ENCODE measurements around the gene HNF1B.

HNF1B gene

DNA sequence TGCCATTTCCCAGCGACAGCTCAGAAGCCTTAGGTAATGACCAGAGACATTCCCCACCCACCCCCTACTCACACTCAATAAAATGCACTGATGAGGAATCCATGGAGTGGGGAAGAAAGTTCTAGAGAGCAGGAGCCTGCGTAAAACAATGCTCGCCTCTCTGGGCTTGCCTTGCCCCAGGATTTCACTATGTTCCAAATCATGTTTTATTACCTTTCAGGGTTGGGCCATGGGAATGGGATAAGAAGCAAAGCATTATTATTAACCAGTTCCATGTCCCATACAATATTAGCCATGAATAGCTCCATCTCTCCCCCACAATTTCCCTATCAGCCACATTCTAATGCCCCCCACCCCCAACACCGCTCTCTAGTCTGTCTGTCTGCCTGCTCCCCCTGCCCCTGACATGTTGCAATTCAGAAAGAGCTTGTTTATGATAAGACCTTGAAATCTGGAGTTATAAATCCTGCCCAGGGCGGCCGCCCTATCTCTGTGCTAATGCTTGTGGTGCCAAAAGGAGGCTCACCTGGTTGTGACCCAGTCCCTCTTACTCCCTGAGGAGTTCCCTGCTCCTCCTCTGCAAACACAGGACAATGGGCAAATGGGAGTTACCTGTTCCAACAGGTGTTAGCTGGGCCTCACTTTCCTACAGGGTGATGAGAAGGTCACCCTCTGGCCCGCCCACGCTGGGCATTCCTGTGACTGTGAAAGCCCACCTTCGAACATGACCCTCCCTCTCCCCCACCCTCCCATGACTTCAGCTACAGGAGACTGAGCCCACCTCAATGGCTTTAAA is 73.6 kb downstream of the HNF1B start:
- DNase-seq (ENCODE audit: low spot score): no peak

DNA sequence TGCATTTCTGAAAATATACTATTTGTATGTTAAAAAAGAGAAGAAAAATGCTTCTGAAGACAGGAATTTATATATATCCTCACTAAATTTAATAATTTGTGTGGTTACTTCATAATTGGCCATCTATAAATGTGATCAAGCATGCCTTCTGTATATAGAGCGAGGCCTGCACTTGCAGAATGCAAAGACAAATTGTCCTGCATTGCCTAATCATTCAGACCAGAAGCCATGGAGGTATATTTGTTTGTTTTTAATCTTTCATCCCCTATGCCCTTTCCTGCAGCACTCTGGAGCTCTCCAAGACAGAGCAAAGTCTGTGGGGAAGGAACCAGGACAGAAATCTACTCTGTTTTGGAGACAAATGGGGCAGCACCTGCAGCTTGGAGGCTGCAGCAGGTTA is 77.8 kb downstream of the HNF1B start:
- no peak for DNase-seq (ENCODE audit: low spot score)

DNA sequence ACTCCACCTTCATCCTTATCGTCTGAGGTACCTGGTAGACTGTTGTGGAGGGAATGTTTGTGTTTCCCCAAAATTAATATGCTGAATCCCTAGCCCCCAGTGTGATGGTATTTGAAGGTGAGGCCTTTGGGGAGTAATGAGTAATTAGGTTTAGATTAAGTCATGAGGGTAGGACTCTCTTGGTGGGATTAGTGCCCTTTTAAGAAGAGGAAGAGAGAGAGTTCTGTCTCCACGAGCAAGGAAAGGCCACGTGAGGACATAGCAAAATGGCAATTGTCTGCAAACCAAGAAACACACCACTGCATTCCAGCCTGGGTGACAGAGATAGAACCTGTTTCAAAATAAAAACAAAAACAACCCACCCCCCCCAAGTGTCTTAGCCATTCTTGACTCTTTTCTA is 80.6 kb downstream of the HNF1B start:
- DNase-seq (ENCODE audit: low spot score): no peak

- DNase-seq (ENCODE audit: low spot score): no peak
These were observed 82.5 kb downstream of the HNF1B start for GRCh38 chr17:37662353-37662752.

- no peak for DNase-seq (ENCODE audit: low spot score)
These were observed 83.4 kb downstream of the HNF1B start for GRCh38 chr17:37661400-37662014.

DNA sequence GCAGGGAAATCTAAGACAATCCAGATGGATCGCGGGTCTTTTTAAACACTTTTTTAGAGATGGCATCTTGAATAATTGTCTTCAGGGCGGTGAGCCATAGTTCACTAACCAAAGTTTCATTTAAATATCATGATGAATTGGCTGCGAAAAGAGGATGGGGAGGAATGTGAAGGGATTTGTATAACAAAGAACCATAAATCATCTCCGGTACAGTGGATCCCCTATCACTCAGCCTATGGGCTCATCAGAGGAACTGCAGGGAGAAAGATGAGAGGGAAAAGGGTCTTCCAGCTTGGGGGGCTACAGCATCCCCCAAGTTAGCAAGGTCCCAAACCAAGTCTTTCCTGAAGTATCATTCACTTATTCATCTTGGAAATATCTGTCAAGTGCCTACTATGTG is 84.9 kb downstream of the HNF1B start:
- DNase-seq (ENCODE audit: low spot score): no peak

DNA sequence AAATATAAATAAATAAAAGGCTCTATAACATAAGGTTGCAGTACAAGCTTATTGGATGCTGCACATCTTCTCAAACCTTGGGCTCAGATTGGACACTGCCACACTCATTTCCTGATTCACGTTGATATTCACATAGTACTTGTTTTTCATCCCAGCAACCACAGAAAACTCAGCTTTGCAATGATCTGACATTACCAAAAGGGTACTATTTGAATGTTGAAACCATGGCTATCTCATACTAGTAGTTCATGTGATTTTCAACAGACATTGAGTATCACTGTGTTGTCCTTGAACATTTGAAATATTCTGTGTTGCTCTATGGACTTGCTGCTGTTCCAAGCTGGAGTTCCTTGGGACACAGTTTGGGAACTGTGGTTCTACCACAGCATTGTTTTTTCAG is 87.7 kb downstream of the HNF1B start:
- DNase-seq (ENCODE audit: low spot score): no peak

DNA sequence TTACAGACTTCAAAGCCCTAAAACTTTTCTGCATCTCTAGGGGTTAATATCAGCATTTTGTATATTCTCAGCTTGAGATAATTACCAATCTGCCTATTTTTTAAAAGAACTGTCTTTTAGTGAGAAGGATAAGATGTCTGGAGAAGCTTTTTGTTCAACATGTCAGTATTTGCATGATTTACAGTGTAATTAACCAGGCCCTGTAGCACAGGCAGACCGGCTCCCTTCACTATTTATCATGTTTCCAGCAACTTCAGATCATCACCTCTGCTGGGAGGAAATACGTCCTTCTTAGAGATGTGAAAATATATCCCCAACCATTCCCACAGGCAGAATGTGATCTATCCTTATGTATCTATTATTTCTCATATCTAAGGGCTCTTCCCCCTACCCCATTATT is 93.0 kb downstream of the HNF1B start:
- DNase-seq (ENCODE audit: low spot score): no peak

DNA sequence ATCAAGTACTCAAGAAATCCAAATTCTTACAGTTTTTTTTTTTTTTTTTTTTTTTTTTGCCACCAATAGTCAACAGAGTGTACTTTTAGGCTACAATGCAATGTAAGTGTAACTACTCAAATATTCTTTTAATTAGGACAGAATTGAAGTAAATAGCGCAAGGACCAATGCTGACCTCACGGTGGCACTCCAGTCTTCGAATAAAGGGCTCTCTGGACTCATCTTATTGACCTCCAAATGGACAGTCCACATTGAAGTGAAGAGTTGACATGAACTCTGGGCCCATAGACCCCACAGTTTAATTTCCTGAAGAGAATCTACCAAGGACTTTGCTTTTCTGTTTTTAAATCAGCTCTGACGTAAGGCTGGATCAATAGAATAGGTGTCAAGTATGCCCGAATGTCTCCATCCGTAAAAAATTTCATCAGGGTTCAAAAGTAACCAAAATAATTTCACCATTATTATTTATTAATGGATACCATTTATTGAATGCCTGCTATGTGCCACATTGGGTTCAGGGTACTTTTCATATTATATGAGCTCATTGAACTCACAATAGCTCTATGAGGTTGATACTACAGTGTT is 94.3 kb downstream of the HNF1B start:
- DNase-seq (ENCODE audit: low spot score): no peak

GRCh38 chr17:37648555-37648954 is 96.3 kb downstream of the HNF1B start:
- DNase-seq (ENCODE audit: low spot score): no peak

GRCh38 chr17:37647856-37648255 is 97.0 kb downstream of the HNF1B start:
- no peak for DNase-seq (ENCODE audit: low spot score)

DNA sequence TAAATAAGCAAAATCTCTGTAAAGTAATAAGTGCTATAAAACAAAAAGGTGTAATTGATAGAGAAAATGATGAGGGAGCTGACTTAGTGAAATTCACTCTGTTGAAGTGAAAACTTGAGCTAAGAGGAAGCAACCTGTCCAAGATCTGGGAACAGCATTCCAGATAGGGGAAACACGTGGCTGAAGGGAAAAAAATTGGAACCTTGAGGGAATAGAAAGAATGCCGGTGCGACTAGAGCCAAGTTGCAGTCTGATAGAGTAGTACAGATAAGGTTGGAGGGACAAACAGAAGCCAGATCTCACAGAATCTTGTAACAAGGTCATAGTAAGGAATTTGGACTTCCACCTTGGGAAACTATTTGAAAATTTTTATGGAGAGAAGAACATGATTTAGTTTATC is 101.0 kb downstream of the HNF1B start:
- DNase-seq (ENCODE audit: low spot score): no peak

GRCh38 chr17:37643118-37643766 is 101.6 kb downstream of the HNF1B start, which contains the start of gene DDX52:
DDX52 (minus strand) TSS chr17:37643446; CDS start chr17:37643420, 26 bp downstream.
- DNase-seq (ENCODE audit: low spot score): peak; percentile 93

- no peak for DNase-seq (ENCODE audit: low spot score)
These were observed 102.2 kb downstream of the HNF1B start for GRCh38 chr17:37642681-37643080.

GRCh38 chr17:37640015-37640414 is 104.8 kb downstream of the HNF1B start:
- no peak for DNase-seq (ENCODE audit: low spot score)

DNA sequence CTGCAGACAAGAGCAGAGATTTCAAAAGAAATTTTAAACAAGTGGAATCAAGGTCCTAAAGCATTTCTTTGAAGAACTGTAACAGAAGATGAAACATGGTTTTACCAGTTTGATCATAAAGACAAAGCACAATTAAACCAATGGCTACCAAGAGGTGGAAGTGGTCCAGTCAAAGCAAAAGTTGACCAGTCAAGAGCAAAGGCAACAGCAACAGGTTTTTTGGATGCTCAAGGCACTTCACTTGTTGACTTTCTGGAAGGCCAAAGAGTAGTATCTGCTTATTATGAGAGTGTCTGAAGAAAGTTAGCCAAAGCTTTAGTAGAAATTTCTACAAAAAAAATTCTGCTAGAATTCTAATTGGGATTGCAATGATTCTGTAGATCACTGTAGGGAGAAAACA is 106.9 kb downstream of the HNF1B start:
- no peak for DNase-seq (ENCODE audit: low spot score)
